Loucy (cell line): Measurements from ENCODE around the gene RFNG.

Experiments used
- H2AFZ ChIP-seq: fragments of 200-600 bp; sonication (generic); 2 replicates; pipeline ENCODE4 v1.6.0; 2016; ENCODE audit warnings: antibody characterized with exemption, mild to moderate bottlenecking, low read length, moderate library complexity
- H3F3A ChIP-seq: fragments of 200-600 bp; 2 replicates; pipeline ENCODE4 v1.6.0; 2016; ENCODE audit warnings: antibody characterized with exemption, low read depth, mild to moderate bottlenecking
- H3K27me3 ChIP-seq: fragments of 200-600 bp; sonication (generic); 2 replicates; pipeline ENCODE4 v1.6.1; 2014; ENCODE audit warnings: low read length, mild to moderate bottlenecking; ENCODE audit not compliant: insufficient read depth, poor library complexity, severe bottlenecking
- H3K36me3 ChIP-seq: fragments of 200-600 bp; sonication (generic); 2 replicates; pipeline ENCODE4 v1.6.1; 2016; ENCODE audit warnings: low read length; ENCODE audit not compliant: insufficient read depth
- H3K4me1 ChIP-seq: fragments of 200-600 bp; sonication (generic); 2 replicates; pipeline ENCODE4 v1.5.1; 2014; ENCODE audit warnings: low read length, mild to moderate bottlenecking; ENCODE audit not compliant: insufficient read depth, poor library complexity, severe bottlenecking
- H3K4me2 ChIP-seq: fragments of 200-600 bp; sonication (generic); 2 replicates; pipeline ENCODE4 v1.6.0; 2014; ENCODE audit warnings: antibody characterized with exemption, low read length, low read depth, mild to moderate bottlenecking; ENCODE audit not compliant: poor library complexity, severe bottlenecking
- H3K4me3 ChIP-seq: fragments of 200-600 bp; sonication (generic); 2 replicates; pipeline ENCODE4 v1.5.1; 2014; ENCODE audit warnings: low read length, mild to moderate bottlenecking, mixed read lengths; ENCODE audit not compliant: poor library complexity, severe bottlenecking
- H3K79me2 ChIP-seq: fragments of 200-600 bp; sonication (generic); 2 replicates; pipeline ENCODE4 v1.6.1; 2014; ENCODE audit warnings: low read length; ENCODE audit not compliant: insufficient read depth
- H3K9ac ChIP-seq: fragments of 200-600 bp; sonication (generic); 2 replicates; pipeline ENCODE4 v1.6.0; 2014; ENCODE audit warnings: mild to moderate bottlenecking, low read depth, low read length, moderate library complexity; ENCODE audit not compliant: poor library complexity, severe bottlenecking
- H3K9me2 ChIP-seq: fragments of 200-600 bp; sonication (generic); replicated peaks from 2 replicates; pipeline ENCODE4 v1.6.1; 2016; ENCODE audit warnings: low read depth, low read length, mixed read lengths
- H3K9me3 ChIP-seq: fragments of 200-600 bp; sonication (generic); 2 replicates; pipeline ENCODE4 v1.6.1; 2014; ENCODE audit warnings: mild to moderate bottlenecking, antibody characterized with exemption, low read length, low read depth; ENCODE audit not compliant: insufficient read depth
- H4K20me1 ChIP-seq: fragments of 200-600 bp; sonication (generic); 2 replicates; pipeline ENCODE4 v1.6.0; 2014; ENCODE audit warnings: antibody characterized with exemption, low read length, mild to moderate bottlenecking; ENCODE audit not compliant: insufficient read depth, poor library complexity, severe bottlenecking
- CTCF ChIP-seq: fragments of 200-600 bp; sonication (generic); conservative IDR thresholded peaks from 2 replicates; pipeline ENCODE4 v1.5.1; 2014; ENCODE audit warnings: mild to moderate bottlenecking, antibody characterized with exemption, low read length
- EZH2phosphoT487 ChIP-seq: fragments of 200-600 bp; IDR thresholded peaks from 2 replicates; pipeline ENCODE4 v1.6.1; 2018; ENCODE audit warnings: antibody characterized with exemption, mild to moderate bottlenecking, moderate library complexity, borderline replicate concordance

RFNG gene

DNA sequence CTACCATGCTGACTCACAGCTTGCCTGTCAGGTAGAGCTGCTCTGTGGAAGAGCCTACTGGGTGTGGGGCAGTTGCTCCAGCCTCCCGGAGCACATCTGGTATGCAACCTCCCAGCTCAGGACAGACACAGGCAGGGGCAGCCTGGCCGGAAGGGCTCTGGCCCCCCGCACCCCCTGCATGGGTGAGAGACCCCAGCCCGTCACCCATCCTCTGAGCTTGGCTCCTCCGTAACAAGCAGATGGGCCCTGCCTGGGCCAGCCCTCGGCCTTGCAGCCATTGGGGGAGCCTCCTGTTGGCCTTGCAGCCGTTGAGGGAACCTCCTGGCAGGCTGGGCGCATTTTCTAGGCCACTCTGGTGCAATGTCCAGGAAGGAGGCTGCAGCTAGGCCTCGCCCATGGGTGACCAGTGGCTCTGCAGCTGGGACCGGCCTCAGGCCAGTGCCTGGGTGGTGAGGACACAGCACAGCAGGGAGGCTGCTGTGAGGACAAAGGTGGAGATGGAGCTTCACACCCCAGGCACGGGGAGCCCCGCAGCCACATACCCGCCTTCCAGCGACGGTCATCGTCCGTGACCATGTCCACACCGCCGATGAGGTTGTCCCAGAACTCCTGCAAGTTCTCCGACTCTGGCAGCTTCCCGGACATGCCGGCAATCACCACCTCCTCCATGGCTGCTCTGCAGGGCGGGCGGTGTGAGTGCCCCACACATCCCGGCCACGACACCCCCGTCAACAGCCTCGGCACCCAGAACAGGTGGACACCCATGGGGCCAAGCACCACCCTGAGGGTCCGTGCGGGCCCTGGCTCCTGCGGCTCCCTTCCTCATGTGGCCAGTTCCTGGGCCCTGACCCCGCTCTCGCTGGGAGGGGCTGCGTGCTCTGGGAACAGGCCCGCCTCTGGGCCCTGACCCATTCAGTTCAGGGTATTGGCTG lies 44.4 kb upstream of the RFNG start:
- Histone ChIP-seq H3K4me2 (peak overlapping the region; percentile 96), H3K27me3 (no peaks in the 10 kb centered on the region), H3K79me2 (peaks cover 81% of the 10 kb centered on the region), H3K4me3 (peak overlapping the region; percentile 86), H3K9me2 (no peaks in the 10 kb centered on the region), H3K36me3 (peaks cover 42% of the 10 kb centered on the region; the same call in 1 of the 2 replicates), H3K4me1 (peaks cover 24% of the 10 kb centered on the region), H4K20me1 (peaks cover 56% of the 10 kb centered on the region), H3K9me3 (no peaks in the 10 kb centered on the region), H3K9ac (peak overlapping the region; percentile 93), H2AFZ (no peak overlapping the region), H3F3A (no peaks in the 10 kb centered on the region)
- no peak for TF ChIP-seq EZH2phosphoT487
- TF ChIP-seq CTCF: no peak

- peak overlapping the region; percentile 96 for H3K4me2 ChIP-seq
- peaks cover 24% of the 10 kb centered on the region for H3K4me1 ChIP-seq
- no peaks in the 10 kb centered on the region for H3K9me3 ChIP-seq
- H2AFZ ChIP-seq: no peak overlapping the region
- H3K36me3 ChIP-seq: peaks cover 51% of the 10 kb centered on the region; the same call in 1 of the 2 replicates
- no peaks in the 10 kb centered on the region for H3K27me3 ChIP-seq
- H3K4me3 ChIP-seq: peak overlapping the region; percentile 86
- no peaks in the 10 kb centered on the region for H3F3A ChIP-seq
- H4K20me1 ChIP-seq: peaks cover 65% of the 10 kb centered on the region
- peak overlapping the region; percentile 93 for H3K9ac ChIP-seq
- peaks cover 80% of the 10 kb centered on the region for H3K79me2 ChIP-seq
- H3K9me2 ChIP-seq: no peaks in the 10 kb centered on the region
- TF ChIP-seq CTCF (no peak), EZH2phosphoT487 (no peak)
These were observed 43.5 kb upstream of the RFNG start for GRCh38 chr17:82094931-82095776.

DNA sequence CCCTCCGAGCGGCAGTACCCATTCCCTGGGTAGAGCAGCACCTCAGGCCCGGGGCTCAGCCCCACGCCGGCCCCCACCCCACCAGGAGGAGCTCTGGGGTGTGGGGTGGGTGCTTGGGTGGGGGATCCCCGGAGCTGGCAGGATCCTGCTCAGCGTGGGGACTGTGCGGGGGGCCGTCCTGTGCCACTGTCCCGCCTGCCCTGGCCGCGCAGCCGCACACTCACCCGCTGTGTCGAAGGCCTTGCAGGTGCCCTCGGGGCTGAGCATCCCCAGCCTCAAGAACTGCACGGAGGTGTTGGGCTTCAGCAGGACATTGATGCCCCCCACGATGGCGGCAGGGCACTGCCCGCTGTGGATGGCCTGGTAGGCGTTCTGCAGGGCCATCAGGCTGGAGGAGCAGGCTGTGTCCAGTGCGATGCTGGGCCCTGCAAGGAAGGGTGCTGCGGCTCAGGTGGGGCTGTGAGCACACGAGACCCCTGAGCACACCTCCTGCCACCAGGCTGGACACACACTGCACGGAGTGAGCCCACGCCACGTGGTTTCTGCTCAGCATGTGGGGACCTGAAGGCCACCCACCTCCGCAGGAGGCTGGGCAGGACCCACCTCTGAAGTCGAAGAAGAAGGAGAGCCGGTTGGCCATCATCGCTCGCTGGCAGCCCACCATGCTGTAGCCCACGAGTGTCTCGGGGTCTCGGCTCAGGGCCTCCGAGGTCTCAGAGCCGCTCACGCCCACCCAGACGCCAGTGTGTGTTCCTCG lies 41.6 kb upstream of the RFNG start:
- H2AFZ ChIP-seq: no peak overlapping the region
- H3K27me3 ChIP-seq: no peaks in the 10 kb centered on the region
- no peaks in the 10 kb centered on the region for H3K9me3 ChIP-seq
- no peaks in the 10 kb centered on the region for H3F3A ChIP-seq
- H3K9ac ChIP-seq: no peak overlapping the region
- H3K4me3 ChIP-seq: no peak overlapping the region
- H3K79me2 ChIP-seq: peaks cover 76% of the 10 kb centered on the region
- no peak overlapping the region for H3K4me2 ChIP-seq
- H3K9me2 ChIP-seq: no peaks in the 10 kb centered on the region
- H3K36me3 ChIP-seq: peaks cover 71% of the 10 kb centered on the region; the same call in 1 of the 2 replicates
- TF ChIP-seq EZH2phosphoT487 (no peak), CTCF (no peak)
- peaks cover 13% of the 10 kb centered on the region for H3K4me1 ChIP-seq
- H4K20me1 ChIP-seq: peaks cover 76% of the 10 kb centered on the region
